OCI-LY3 (cell line): Measurements from ENCODE around the gene ZNF710.

Experiments
- H2AFZ ChIP-seq: fragments of 200-600, 300-600 bp; shearing (Covaris generic); 2 replicates; pipeline ENCODE4 v1.6.0; 2014; ENCODE audit warnings: antibody characterized with exemption, low read depth, low read length
- H3K27ac ChIP-seq: fragments of 200-600, 300-600 bp; sonication (generic); 2 replicates; pipeline ENCODE4 v1.5.1; 2014; ENCODE audit warnings: mild to moderate bottlenecking, low read length, moderate library complexity, mixed read lengths
- H3K27me3 ChIP-seq: fragments of 200-600, 300-600 bp; sonication (generic); 2 replicates; pipeline ENCODE4 v1.6.1; 2014; ENCODE audit warnings: low read depth, low read length, mixed read lengths
- H3K36me3 ChIP-seq: fragments of 200-600, 300-600 bp; sonication (generic); replicated peaks from 2 replicates; pipeline ENCODE3; 2014; ENCODE audit warnings: low read depth, low read length, mixed read lengths
- H3K4me1 ChIP-seq: fragments of 300-600, 200-600 bp; sonication (generic); 2 replicates; pipeline ENCODE4 v1.6.1; 2014; ENCODE audit warnings: low read length, mixed read lengths
- H3K4me2 ChIP-seq: fragments of 200-600, 300-600 bp; sonication (generic); 2 replicates; pipeline ENCODE4 v1.6.1; 2014; ENCODE audit warnings: low read length, mixed read lengths
- H3K4me3 ChIP-seq: fragments of 300-600, 200-600 bp; sonication (generic); 2 replicates; pipeline ENCODE4 v1.5.1; 2014; ENCODE audit warnings: antibody characterized with exemption, mild to moderate bottlenecking, low read length, moderate library complexity
- H3K79me2 ChIP-seq: fragments of 300-600, 200-600 bp; shearing (Covaris generic); 2 replicates; pipeline ENCODE4 v1.6.1; 2014; ENCODE audit warnings: mild to moderate bottlenecking, low read length, mixed read lengths
- H3K9ac ChIP-seq: fragments of 300-600, 200-600 bp; shearing (Covaris generic); 2 replicates; pipeline ENCODE4 v1.6.0; 2014; ENCODE audit warnings: mild to moderate bottlenecking, low read length, moderate library complexity
- H3K9me3 ChIP-seq: fragments of 200-600, 300-600 bp; shearing (Covaris generic); 2 replicates; pipeline ENCODE4 v1.6.1; 2014; ENCODE audit warnings: low read length, mixed read lengths; ENCODE audit not compliant: insufficient read depth
- H4K20me1 ChIP-seq: fragments of 200-600, 300-600 bp; sonication (generic); 2 replicates; pipeline ENCODE4 v1.6.1; 2016; ENCODE audit warnings: low read length, mixed read lengths; ENCODE audit not compliant: insufficient read depth
- CTCF ChIP-seq: fragments of 200-600, 300-600 bp; sonication (generic); IDR thresholded peaks from 2 replicates; pipeline ENCODE4 v1.5.1; 2014; ENCODE audit warnings: antibody characterized with exemption, low read length, low read depth
- EZH2phosphoT487 ChIP-seq: fragments of 200-600 bp; shearing (Covaris generic); IDR thresholded peaks from 2 replicates; pipeline ENCODE4 v1.6.1; 2018; ENCODE audit warnings: antibody characterized with exemption, mixed run types, low read depth

ZNF710 gene

GRCh38 chr15:90022905-90023700, 22.0 kb downstream of the ZNF710 start:
- peaks cover 37% of the 10 kb centered on the region for H3K36me3 ChIP-seq
- no peak overlapping the region for H2AFZ ChIP-seq
- H3K27ac ChIP-seq: no peak overlapping the region
- TF ChIP-seq CTCF (no peak), EZH2phosphoT487 (no peak)
- H3K4me3 ChIP-seq: no peak overlapping the region
- H3K4me1 ChIP-seq: no peaks in the 10 kb centered on the region; the same call in 1 of the 2 replicates
- H3K4me2 ChIP-seq: no peak overlapping the region
- H3K9me3 ChIP-seq: no peaks in the 10 kb centered on the region
- no peaks in the 10 kb centered on the region for H3K27me3 ChIP-seq
- peaks cover 57% of the 10 kb centered on the region for H4K20me1 ChIP-seq
- peaks cover 99% of the 10 kb centered on the region for H3K79me2 ChIP-seq
- H3K9ac ChIP-seq: no peak overlapping the region

- H3K36me3 ChIP-seq: peaks cover 46% of the 10 kb centered on the region
- peaks cover 51% of the 10 kb centered on the region for H4K20me1 ChIP-seq
- TF ChIP-seq EZH2phosphoT487 (no peak), CTCF (no peak)
- H3K9ac ChIP-seq: no peak overlapping the region
- H3K27ac ChIP-seq: no peak overlapping the region
- H3K9me3 ChIP-seq: no peaks in the 10 kb centered on the region
- H3K4me3 ChIP-seq: no peak overlapping the region
- no peaks in the 10 kb centered on the region for H3K27me3 ChIP-seq
- no peak overlapping the region for H3K4me2 ChIP-seq
- H2AFZ ChIP-seq: no peak overlapping the region
- H3K4me1 ChIP-seq: no peaks in the 10 kb centered on the region; the same call in 1 of the 2 replicates
- peaks cover 99% of the 10 kb centered on the region for H3K79me2 ChIP-seq
These were observed 23.3 kb downstream of the ZNF710 start for GRCh38 chr15:90024406-90024805.

- TF ChIP-seq EZH2phosphoT487: no peak
- TF ChIP-seq CTCF: no peak
- peaks cover 9% of the 10 kb centered on the region for H3K4me1 ChIP-seq
- no peak overlapping the region for H3K4me3 ChIP-seq
- H2AFZ ChIP-seq: no peak overlapping the region
- H3K27ac ChIP-seq: no peak overlapping the region
- no peaks in the 10 kb centered on the region for H3K27me3 ChIP-seq
- H3K36me3 ChIP-seq: peaks cover 41% of the 10 kb centered on the region
- peaks cover 99% of the 10 kb centered on the region for H3K79me2 ChIP-seq
- H3K4me2 ChIP-seq: no peak overlapping the region
- H4K20me1 ChIP-seq: peaks cover 40% of the 10 kb centered on the region
- no peaks in the 10 kb centered on the region for H3K9me3 ChIP-seq
- H3K9ac ChIP-seq: no peak overlapping the region
These were observed 24.4 kb downstream of the ZNF710 start for GRCh38 chr15:90025489-90026033.

GRCh38 chr15:90028376-90028944, 27.3 kb downstream of the ZNF710 start:
- Histone ChIP-seq H3K27ac (no peak overlapping the region), H3K27me3 (no peaks in the 10 kb centered on the region), H3K79me2 (peaks cover 97% of the 10 kb centered on the region), H3K4me3 (no peak overlapping the region), H2AFZ (no peak overlapping the region), H3K9me3 (no peaks in the 10 kb centered on the region), H3K4me1 (peaks cover 36% of the 10 kb centered on the region), H3K36me3 (peaks cover 24% of the 10 kb centered on the region), H4K20me1 (peaks cover 17% of the 10 kb centered on the region), H3K4me2 (no peak overlapping the region), H3K9ac (no peak overlapping the region)
- TF ChIP-seq CTCF (no peak), EZH2phosphoT487 (no peak)
